Sigmoid colon (tissue), 7 donors: ENCODE measurements around the gene MAP3K14. TPM values are rescaled to one million over a fixed set of nuclear protein-coding genes. Genes with fewer than 3 reads are reported as not detected.
A peak's percentile ranks its signal among the peaks of the same experiment; 100 is the strongest.

Source experiments
- DNase-seq: peaks from one replicate; pipeline ENCODE4 v3.0.0-alpha.2; 2019
- H3K27ac ChIP-seq, 4 donors: fragments of 200-600 bp; sonication (generic); one replicate each; pipeline ENCODE4 v1.5.1; 2016 to 2019; ENCODE audit warnings: mild to moderate bottlenecking in 1 of 4
- H3K27me3 ChIP-seq, 3 donors: fragments of 200-600 bp; sonication (generic); one replicate each; pipeline ENCODE4 v1.5.1; 2019; ENCODE audit warnings: mild to moderate bottlenecking in 1 of 3
- H3K36me3 ChIP-seq, 4 donors: fragments of 200-600 bp; sonication (generic); one replicate each; pipeline ENCODE4 v1.5.1; 2016 to 2019
- H3K4me1 ChIP-seq, 4 donors: fragments of 200-600 bp; sonication (generic); one replicate each; pipeline ENCODE4 v1.5.1; 2017 to 2019
- H3K4me3 ChIP-seq, 4 donors: fragments of 200-600 bp; sonication (generic); one replicate each; pipeline ENCODE4 v1.5.1; 2017 to 2019; ENCODE audit warnings: mild to moderate bottlenecking in 2 of 4, moderate library complexity in 1 of 4
- H3K9me3 ChIP-seq, 4 donors: fragments of 200-600 bp in 3 of 4; sonication (generic) in 3 of 4; one replicate each; pipeline versions ENCODE4 v1.5.1 to v1.6.1; 2013 to 2019
- EP300 ChIP-seq, 4 donors: sonication (generic); formaldehyde crosslinking; IDR thresholded peaks; one replicate each; pipeline ENCODE4 v1.6.1; 2017; ENCODE audit warnings: antibody characterized with exemption in 4 of 4
- POLR2A ChIP-seq, 2 donors: fragments of 450-650 bp; IDR thresholded peaks; one replicate each; pipeline ENCODE4 v1.6.1; 2016; ENCODE audit warnings: antibody characterized with exemption in 2 of 2, mild to moderate bottlenecking in 2 of 2, moderate library complexity in 2 of 2
- POLR2AphosphoS5 ChIP-seq, 4 donors: sonication (generic); formaldehyde crosslinking; IDR thresholded peaks; one replicate each; pipeline ENCODE4 v1.6.1; 2017; ENCODE audit warnings: antibody characterized with exemption in 4 of 4
- WGBS, 2 donors: extraction: QIAGEN DNeasy Blood & Tissue Kit; methylation state at CpG; one replicate each; pipeline ENCODE4 v1.1.7; 2013; 5-methylcytosine and 5-hydroxymethylcytosine counted together
- intact Hi-C: fragments of 100-400 bp; cut with DNase I; formaldehyde crosslinking; loops from one replicate; pipeline ENCODE4 v1.15.1; 2023
- polyA plus RNA-seq, 3 donors: library from polyadenylated mRNA; stranded (reverse); fragments of 200-250 nt; gene quantifications; one replicate each; pipeline ENCODE4 v1.2.3, GENCODE V29; 2013
- total RNA-seq, 4 donors: library from RNA; depleted of rRNA; stranded (reverse); fragments of >200 nt; gene quantifications; one replicate each; pipeline ENCODE4 v1.1.0, GENCODE V29; 2016
- TF ChIP-seq, protein P1 (sequence below), 4 experiments: fragments of 450-650 bp in 3 of 4; fragments of 200-600 bp in 1 of 4; IDR thresholded peaks; one replicate each; pipeline ENCODE4 v1.5.1; 2016 to 2019; ENCODE audit warnings: antibody characterized with exemption in 4 of 4, mild to moderate bottlenecking in 3 of 4, moderate library complexity in 2 of 4
- donor health status: healthy with polysubstance abuse.
- donor health status: Bipolar disorder and iron deficiency.
- donor health status: healthy.

The MAP3K14 gene
- total and polyA plus RNA-seq, 7 donors, result 7.2 to 28.5 (median 11.1) TPM

DNA sequence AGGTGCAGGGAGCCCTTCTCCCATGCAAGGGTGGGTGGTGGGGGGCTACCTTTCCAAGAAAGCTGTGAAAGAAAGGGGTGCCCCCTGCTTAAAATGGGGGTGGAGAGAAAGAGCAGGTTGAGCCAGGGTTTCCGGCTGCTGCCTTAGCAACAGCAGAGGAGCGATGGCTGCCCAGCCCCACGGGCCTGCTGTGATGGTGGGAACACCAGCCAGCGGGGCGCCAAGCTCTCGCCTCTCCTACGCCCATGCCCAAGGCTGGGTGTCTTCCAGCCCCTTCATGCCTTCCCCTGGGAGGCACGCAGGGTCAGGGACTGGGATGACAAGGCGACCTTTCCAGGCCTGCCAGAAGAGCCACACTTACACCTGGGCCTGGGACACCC is 92.2 kb downstream of the MAP3K14 start:
- intact Hi-C loops, result loop anchor here (5.0 kb wide), 1 partner anchor 93 kb away; the partner anchor contains the start of gene MAP3K14
- DNase-seq, result no peak
- no peak for TF ChIP-seq POLR2AphosphoS5 (IDR thresholded peaks at IDR 0.05)
- TF ChIP-seq, protein P1, sequence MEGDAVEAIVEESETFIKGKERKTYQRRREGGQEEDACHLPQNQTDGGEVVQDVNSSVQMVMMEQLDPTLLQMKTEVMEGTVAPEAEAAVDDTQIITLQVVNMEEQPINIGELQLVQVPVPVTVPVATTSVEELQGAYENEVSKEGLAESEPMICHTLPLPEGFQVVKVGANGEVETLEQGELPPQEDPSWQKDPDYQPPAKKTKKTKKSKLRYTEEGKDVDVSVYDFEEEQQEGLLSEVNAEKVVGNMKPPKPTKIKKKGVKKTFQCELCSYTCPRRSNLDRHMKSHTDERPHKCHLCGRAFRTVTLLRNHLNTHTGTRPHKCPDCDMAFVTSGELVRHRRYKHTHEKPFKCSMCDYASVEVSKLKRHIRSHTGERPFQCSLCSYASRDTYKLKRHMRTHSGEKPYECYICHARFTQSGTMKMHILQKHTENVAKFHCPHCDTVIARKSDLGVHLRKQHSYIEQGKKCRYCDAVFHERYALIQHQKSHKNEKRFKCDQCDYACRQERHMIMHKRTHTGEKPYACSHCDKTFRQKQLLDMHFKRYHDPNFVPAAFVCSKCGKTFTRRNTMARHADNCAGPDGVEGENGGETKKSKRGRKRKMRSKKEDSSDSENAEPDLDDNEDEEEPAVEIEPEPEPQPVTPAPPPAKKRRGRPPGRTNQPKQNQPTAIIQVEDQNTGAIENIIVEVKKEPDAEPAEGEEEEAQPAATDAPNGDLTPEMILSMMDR (IDR thresholded peaks at IDR 0.05), result no peak
- no peak for TF ChIP-seq EP300 (IDR thresholded peaks at IDR 0.05)
- no peak for TF ChIP-seq POLR2A (IDR thresholded peaks at IDR 0.05)
- Histone ChIP-seq H3K9me3 (no peaks in the 10 kb centered on the region), H3K27ac (peak overlapping the region in 2 of 4 donors; percentile 76 to 79), H3K4me1 (peaks cover 0 to 33% (median 23%) of the 10 kb centered on the region in 4 donors), H3K27me3 (peaks cover 7 to 31% (median 18%) of the 10 kb centered on the region in 3 donors), H3K36me3 (no peaks in the 10 kb centered on the region), H3K4me3 (no peak overlapping the region)
- WGBS, 2 donors, result 66 to 84% methylated on average over 9 of the region's 9 CpGs

GRCh38 chr17:45223539-45224528 is 93.0 kb downstream of the MAP3K14 start:
- Histone ChIP-seq H3K4me3 (peak overlapping the region in 2 of 4 donors; percentile 56 to 57), H3K36me3 (no peaks in the 10 kb centered on the region), H3K27me3 (peaks cover 7 to 31% (median 18%) of the 10 kb centered on the region in 3 donors), H3K9me3 (no peaks in the 10 kb centered on the region), H3K27ac (peak overlapping the region in 2 of 4 donors; percentile 75 to 76), H3K4me1 (peaks cover 0 to 33% (median 23%) of the 10 kb centered on the region in 4 donors)
- intact Hi-C loops, result loop anchor here (5.0 kb wide), 1 partner anchor 93 kb away; the partner anchor contains the start of gene MAP3K14
- DNase-seq, result no peak
- no peak for TF ChIP-seq POLR2AphosphoS5 (IDR thresholded peaks at IDR 0.05)
- TF ChIP-seq POLR2A (IDR thresholded peaks at IDR 0.05), result no peak
- TF ChIP-seq EP300 (IDR thresholded peaks at IDR 0.05), result no peak
- TF ChIP-seq, protein P1 (IDR thresholded peaks at IDR 0.05), result no peak
- 53 to 76% methylated on average over 12 of the region's 12 CpGs for WGBS, 2 donors

- TF ChIP-seq, protein P1 (IDR thresholded peaks at IDR 0.05), result no peak
- no peak for TF ChIP-seq POLR2A (IDR thresholded peaks at IDR 0.05)
- TF ChIP-seq EP300 (IDR thresholded peaks at IDR 0.05), result no peak
- no peak for TF ChIP-seq POLR2AphosphoS5 (IDR thresholded peaks at IDR 0.05)
- Histone ChIP-seq H3K4me3 (peak overlapping the region in 3 of 4 donors; percentile 56 to 57 (median 56)), H3K27ac (peak overlapping the region; percentile 18 to 75 (median 63)), H3K27me3 (peaks cover 7 to 31% (median 18%) of the 10 kb centered on the region in 3 donors), H3K4me1 (peaks cover 0 to 28% (median 17%) of the 10 kb centered on the region in 4 donors), H3K9me3 (no peaks in the 10 kb centered on the region), H3K36me3 (no peaks in the 10 kb centered on the region)
- 45 to 72% methylated on average over 8 of the region's 8 CpGs for WGBS, 2 donors
- DNase-seq, result no peak
- intact Hi-C loops, result loop anchor here (5.0 kb wide), 1 partner anchor 94 kb away; the partner anchor contains the start of gene MAP3K14
Observed at GRCh38 chr17:45222996-45223538, 93.8 kb downstream of the MAP3K14 start.

DNA sequence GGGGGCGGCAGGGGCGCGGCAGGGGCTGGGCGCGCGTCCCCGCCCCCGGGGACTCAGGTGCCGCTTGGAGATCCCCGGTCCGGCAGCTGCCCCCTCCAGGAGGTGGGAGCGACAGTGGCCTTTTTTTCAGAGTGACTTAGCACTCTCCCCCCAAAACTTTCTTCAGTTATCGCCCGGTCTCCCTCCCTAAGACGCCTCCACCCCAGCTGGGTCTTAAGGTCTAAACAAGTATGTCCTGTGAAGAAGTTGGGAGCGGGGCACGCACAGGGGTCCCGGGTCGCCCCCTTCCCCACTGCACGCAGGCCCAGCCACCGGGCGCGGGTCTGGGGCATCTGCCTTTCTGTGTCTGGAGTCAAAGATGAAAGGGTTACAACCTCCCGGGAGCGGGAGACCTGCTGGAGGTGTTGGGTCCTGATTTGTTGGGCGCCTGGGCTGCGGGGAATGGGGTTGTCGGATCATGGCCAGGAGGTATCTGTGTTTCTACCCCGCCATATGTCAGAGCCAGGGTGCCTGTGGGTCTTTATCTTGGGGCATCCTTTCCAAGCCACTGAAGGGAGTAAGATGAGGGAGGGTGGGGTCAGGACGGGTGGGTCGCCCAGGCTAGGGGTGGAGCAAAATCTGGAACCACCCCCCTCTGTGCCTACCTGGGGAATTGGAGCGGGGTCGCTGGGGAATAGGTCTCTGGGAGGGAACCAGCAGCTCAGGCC is 94.4 kb downstream of the MAP3K14 start:
- no peak for TF ChIP-seq POLR2A (IDR thresholded peaks at IDR 0.05)
- TF ChIP-seq, protein P1 (IDR thresholded peaks at IDR 0.05), result no peak
- no peak for TF ChIP-seq POLR2AphosphoS5 (IDR thresholded peaks at IDR 0.05)
- no peak for TF ChIP-seq EP300 (IDR thresholded peaks at IDR 0.05)
- peaks cover 0 to 22% (median 14%) of the 10 kb centered on the region in 4 donors for H3K4me1 ChIP-seq
- H3K27me3 ChIP-seq, result peaks cover 7 to 31% (median 18%) of the 10 kb centered on the region in 3 donors
- WGBS, 2 donors, result 10 to 19% methylated on average over 33 of the region's 33 CpGs
- H3K27ac ChIP-seq, result peak overlapping the region; percentile 55 to 75 (median 63)
- H3K36me3 ChIP-seq, result no peaks in the 10 kb centered on the region
- no peaks in the 10 kb centered on the region for H3K9me3 ChIP-seq
- intact Hi-C loops, result loop anchor here (5.0 kb wide), 1 partner anchor 95 kb away; the partner anchor contains the start of gene MAP3K14
- no peak for DNase-seq
- H3K4me3 ChIP-seq, result peak overlapping the region in 3 of 4 donors; percentile 56 to 57 (median 56)
